DMS153 (cell line): Measurements from ENCODE around the gene NUP210.
A peak's percentile ranks its signal among the peaks of the same experiment; 100 is the strongest.

ENCODE experiments used
- DNase-seq: peaks from one replicate; lab custom pipeline; 2025; lab: John Stamatoyannopoulos, UW

NUP210 gene

GRCh38 chr3:13323822-13324221 lies 96.3 kb downstream of the NUP210 start:
- no peak for DNase-seq

GRCh38 chr3:13322324-13322723 lies 97.8 kb downstream of the NUP210 start:
- no peak for DNase-seq

- no peak for DNase-seq
Observed at GRCh38 chr3:13319564-13320220, 100.4 kb downstream of the NUP210 start.

GRCh38 chr3:13318626-13319470 lies 101.3 kb downstream of the NUP210 start:
- no peak for DNase-seq

DNA sequence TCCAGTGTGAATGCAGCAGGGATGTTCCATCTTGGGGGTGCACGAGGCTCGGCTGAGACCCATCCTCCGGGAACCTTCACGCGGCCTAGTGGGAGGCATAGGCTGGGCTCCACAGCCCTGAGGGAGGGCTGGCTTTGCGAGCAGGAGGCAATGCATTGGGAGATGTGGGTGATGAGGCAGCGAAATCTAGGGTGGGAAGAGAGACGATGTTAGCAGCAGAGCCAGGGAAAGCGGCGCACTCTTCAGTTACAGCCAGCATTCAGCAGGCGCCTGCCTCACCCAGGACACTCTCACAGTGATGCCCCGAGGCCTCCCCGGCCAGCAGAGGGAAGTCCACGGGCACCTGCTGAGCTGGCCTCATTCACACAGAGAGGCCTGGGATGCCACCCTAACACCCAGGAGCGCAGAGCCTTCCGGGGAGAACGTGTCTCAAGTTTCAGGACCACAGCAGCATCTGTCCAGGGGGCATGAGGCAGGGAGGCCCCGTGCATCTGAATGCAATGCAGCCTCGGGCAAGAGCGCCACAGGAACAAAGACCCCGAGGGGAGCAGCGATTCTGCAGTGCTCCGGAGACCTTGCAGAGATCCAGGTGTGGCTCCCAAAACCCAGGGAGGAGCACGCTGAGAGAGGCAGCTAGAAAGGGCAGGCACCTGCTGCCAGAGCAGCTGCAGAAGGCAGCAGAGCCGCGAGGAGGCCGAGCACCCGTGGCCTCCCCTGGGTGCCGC lies 102.4 kb downstream of the NUP210 start:
- DNase-seq = no peak

DNA sequence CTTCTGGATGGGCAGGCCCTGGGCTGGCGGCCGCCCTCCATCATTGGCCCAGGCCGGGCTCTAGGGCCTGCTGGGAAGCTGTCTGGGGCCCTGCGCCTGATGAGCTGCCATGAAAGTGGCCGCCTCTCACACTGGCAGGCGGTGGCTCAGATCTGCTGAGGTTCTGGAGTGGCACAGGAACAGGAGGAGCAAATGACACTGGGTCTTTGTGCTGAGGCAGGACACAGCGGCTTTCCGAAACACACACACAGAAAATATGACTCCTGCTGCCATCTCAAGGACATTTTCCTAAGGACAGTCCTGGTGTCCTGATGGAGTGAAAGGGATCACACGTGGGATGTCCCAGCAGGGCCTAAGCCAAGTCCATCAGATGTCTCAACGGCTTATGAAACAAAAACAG lies 103.5 kb downstream of the NUP210 start:
- no peak for DNase-seq

DNA sequence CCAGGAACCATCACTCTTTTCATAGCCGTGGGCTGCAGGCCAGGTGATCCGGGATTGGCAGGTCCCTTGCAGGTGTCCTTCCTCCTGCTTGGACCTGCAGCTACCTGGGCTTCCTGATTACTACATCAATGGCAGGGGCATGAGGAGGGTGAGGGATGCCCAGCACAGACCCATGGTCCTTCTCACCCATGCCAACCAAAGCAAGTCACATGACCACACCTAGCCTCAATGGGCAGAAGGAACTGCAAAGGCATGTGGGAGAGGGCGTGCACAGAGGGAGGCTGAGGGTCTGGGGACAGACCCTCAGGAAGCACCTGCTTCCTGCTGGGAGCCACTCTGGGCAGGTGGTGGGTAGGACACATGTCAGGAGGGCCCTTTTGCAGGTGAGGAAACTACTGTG lies 105.2 kb downstream of the NUP210 start:
- DNase-seq = no peak

DNA sequence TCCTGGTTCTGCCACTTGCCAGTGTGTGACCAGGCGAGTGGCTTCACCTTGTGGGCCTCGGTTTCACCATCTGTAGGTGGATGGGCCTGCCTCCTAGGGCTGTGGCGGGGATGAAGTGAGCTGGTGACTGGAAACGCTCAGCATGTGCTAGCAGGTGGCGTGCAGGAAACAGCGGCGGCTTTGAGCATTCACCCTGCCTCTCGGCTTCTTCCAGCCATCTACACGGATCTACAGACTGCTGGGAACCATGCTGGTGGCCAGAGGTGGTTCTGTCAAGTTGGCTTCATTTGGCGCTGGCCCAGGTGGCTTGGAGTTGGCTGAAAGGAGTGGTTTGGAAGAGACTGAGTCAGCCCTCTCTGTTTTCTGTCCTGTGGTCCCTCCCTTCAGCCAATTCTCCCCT lies 106.3 kb downstream of the NUP210 start:
- no peak for DNase-seq

- no peak for DNase-seq
Observed at GRCh38 chr3:13309004-13309403, 111.1 kb downstream of the NUP210 start.

DNA sequence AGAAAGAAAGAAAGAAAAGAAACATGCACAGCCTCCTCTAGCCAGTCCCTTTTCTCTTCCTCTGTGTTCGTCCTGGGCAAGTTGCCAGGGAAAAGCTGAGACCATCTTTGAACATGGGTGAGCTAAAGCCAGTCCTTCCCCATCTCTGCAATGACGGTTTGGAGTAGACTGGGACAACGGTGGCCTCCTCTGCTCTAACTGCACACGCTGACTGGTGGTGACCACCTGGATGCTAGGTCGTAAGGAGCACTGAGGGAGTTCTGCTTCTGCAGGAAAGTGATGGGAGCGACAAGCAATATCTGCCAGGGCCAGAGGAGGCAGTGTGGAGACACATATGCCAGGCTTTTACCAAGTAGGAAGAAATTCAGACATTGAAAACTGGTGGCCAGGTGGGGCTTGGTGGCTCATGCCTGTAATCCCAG lies 111.7 kb downstream of the NUP210 start:
- DNase-seq = no peak

DNA sequence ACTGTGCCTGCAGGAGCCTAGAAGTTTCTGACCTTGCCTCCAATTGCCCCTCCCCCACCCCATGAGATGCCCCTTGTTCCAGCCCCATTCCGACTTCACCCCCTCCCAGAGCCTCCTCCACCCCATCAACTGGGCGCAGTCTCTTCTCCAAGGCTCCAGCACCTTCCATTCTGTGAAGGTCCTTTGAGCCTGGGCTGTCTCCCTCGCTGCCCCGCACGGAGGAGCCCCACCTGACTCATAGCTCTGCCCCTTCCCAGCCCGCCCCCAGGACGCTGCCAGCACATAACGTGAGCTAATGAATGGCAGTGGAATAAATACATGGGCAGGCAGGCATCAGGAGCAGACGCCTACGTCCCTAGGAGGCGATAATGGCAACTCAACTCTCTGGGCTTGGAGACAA lies 113.1 kb downstream of the NUP210 start:
- no peak for DNase-seq

DNA sequence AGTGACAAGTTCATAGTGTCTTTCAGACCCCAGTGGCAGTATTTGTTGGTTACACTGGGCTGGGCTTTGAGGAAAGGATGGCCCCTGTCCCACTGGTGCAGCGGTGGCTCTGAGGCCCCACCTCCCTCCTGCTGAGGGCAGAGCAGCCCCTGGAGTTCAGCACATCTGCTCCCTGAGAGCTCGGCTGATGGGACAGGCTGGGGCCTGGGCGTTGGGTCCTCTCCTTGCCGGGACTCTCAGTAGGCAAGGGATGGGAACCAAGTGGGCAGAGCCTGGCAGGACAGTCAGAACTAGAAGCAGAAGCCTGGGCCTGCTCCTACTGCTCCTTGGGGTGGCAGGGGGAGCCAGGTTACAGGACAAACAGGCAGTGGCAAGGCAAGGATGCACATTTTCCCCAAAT lies 114.5 kb downstream of the NUP210 start:
- DNase-seq = no peak

GRCh38 chr3:13303410-13303809 lies 116.7 kb downstream of the NUP210 start:
- no peak for DNase-seq

DNA sequence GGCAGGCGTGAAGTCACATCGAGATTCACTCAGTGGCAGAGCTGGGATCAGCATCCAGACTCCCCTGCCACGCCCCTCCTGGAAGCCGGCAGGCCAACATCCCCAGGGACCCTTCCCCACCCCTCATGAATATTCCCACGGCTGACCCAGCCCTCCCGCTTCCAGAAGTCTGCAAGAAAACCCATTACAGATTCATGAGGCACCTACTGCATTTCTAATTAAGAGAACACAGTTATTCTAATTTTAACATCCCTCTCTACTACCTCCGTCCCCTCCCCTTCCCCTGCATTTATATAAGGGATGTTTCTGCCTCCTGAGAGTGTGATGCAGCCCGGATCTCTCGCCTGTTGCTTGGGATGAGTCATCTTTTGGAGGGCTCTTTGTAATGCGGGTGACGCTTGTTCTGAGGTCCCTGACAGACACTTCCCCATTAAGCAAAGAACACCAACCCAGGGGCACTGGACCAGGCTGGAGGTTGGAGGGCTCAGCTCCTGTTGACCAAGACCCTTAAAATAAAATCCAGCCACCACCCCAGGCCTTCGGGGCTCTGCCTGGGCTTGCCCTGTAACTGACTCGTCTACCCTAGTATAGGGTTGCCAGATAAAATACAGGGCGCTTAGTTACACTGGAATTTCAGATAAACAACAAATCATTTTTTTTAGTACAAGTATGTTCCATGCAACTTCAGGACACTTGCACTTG lies 118.7 kb downstream of the NUP210 start:
- DNase-seq = peak; percentile 39

DNA sequence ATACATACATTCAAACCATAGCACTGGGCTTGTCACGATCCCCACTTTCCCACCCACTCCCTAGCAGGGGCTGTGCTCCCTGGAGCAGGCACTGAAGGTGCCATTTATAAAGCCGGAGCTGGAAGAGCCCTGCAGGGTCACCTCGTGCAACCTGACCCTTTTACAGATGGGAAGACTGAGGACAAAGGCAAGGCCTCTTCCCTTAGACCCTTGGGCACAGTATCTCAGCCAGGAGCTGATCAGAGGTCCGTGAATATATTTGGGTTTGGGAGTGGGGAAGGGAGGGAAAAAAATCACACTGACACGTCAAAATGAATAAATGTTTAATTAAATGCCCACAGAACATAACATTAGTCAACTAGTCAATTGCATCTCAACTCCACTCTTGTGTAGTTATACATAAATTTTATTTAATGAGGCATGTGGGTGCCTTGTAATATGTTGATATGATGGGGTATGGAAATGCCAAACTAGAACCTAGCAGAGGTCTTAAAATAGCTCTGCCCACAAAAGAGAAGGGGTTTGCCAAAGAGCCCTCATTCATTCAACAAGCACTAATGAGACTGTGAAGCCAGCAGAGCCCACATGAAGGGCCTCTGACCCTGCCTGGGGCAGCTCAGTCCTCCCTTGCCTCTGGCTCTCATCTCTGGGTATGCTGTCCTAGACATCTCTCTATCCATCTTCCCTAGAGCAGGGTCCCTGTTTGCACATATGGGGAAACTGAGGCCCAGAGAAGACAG lies 119.4 kb downstream of the NUP210 start:
- no peak for DNase-seq

DNA sequence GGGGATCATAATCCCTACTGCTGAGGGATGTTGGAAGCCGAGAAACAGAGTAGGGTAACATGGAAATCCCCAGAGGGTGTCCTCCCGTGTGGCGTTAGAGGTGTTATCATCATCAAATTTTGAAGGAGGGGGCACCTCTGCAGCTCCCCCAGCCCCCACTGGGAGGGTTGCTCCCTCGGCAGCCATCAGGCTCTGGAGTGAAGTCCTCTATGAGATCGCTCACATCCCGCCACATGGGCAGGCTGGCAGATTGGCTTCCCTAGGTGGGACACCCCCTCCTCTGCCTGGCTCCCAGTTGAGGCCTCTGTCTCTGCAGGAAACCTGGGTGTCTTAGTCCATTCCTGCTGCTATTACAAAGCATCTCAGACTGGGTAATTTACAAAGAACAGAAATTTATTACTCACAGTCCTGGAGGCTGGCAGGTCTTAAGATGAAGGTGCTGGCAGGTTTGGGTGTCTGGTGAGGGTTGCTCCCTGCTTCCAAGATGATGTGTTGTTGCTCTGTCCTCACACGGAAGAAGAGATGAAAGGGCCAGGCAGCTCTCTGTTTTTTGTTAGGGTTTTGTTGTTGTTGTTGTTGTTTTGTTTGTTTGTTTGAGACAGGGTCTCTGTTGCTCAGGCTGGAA lies 120.5 kb downstream of the NUP210 start:
- no peak for DNase-seq

- DNase-seq = no peak
Observed at GRCh38 chr3:13296662-13297061, 123.5 kb downstream of the NUP210 start.

DNA sequence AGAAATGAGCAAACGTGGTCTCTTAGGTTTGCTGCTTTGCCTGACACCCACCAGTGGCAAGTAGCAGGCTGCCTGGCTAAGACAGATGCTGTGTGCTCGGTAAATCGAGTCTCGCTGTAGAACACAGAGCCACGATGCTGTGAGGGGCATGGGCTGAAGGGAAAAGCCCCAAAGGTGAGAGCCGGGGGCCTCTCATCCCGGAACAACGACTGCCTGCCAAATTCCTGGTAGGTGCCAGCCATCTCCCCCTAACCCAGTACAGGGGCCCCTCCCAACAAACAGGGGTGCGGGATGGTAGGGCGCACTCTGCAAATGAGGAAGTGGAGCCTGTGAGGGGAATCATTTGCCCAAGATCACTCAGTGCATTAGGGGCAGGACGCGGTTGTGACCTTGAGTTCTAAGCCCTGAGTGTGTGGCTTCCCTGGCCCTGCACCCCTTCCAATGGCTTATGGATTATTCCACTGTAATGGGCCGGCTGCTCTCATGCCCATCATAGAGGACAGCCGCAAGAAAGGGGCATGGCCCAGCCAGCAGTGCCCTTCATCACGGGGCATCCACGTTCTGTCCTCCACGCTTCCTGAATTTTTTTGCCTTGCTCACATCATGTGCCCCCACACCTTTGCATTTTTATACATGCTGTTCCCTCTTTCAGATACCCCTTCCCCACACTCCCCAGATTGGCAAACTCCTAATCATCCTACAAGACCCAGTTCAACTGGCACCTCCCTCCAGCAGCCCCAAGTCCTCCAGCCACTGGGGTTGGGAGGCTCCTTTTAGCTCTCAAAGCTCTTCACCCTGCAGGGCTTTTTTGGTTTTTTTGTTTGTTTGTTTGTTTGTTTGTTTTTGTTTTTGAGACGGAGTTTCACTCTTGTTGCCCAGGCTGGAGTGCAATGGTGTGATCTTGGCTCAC lies 125.4 kb downstream of the NUP210 start:
- no peak for DNase-seq

DNA sequence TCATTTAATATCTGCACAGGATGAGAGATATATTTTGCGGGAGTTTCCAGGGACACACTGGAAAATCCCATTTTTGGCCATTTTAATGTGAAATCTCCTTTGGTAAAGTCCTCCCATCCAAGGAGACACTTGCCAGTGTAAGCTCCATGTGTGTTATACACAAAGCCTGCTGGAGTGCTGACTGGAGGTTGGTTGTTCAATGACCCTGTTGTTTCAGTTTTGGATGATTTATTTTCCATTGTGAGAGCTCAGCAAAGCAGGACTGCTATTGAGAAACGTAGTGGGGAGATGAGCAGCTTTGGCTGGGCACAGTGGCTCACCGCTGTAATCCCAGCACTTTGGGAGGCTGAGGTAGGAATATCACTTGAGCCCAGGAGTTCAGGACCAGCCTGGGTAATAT lies 127.7 kb downstream of the NUP210 start:
- DNase-seq = no peak

DNA sequence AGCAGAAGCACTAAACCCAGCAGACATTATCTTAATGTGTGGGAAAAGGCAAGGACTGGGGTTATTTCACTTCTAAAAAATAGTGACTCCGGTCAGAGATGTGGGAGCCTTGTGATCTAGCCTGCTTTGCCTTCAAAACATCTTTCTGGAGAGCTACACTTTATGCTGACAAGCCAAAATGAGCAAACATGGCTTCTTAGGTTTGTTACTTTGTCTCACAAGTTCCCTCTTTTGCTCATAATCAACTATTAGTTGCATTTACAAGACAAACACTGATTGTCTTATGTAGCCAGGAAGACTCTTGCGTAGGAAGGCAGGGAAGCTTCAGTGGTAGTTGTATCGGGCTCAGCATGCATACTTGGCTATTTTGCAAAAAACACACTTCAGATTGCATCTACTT lies 129.2 kb downstream of the NUP210 start:
- no peak for DNase-seq
